Camera-type eye (tissue), 1 donor: ENCODE results near the gene FERD3L. TPM values are rescaled to one million over a fixed set of nuclear protein-coding genes. Genes with fewer than 3 reads are reported as not detected.

Experiments used
- total RNA-seq: library from RNA; depleted of rRNA; stranded (reverse); fragments of >200 nt; gene quantifications from one replicate; pipeline ENCODE4 v1.2.3, GENCODE V29; 2014

FERD3L gene, protein sequence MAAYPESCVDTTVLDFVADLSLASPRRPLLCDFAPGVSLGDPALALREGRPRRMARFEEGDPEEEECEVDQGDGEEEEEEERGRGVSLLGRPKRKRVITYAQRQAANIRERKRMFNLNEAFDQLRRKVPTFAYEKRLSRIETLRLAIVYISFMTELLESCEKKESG
- not detected for total RNA-seq

GRCh38 chr7:19144661-19145433 is at the start of gene FERD3L:
FERD3L (minus strand) TSS chr7:19145421; CDS start chr7:19145362, 59 bp downstream.

GRCh38 chr7:19117091-19117869 is 27.9 kb downstream of the FERD3L start, which contains the start of gene TWIST1:
TWIST1 (minus strand) TSS chr7:19117636; CDS start chr7:19117321, 315 bp downstream.

Other genes starting within 250 kb of the FERD3L start
- 24.9 TPM for gene TWIST1, start 27.8 kb downstream of the FERD3L start, total RNA-seq